ENCODE results near the gene TMEM178A.
"Not testable (repeated sequence)": the region's sequence is repeated elsewhere in the genome, so short reads cannot be mapped to it uniquely, and the experiment has no call there.

TMEM178A gene

GRCh38 chr2:39665811-39666490 is at the start of gene TMEM178A:
TSS of gene TMEM178A (plus strand) at chr2:39665917. CDS start at chr2:39665975, 58 bp downstream.
- no peak for DNase-seq

GRCh38 chr2:39618236-39618635 is 47.5 kb upstream of the TMEM178A start:
- DNase-seq: no peak

- no peak for DNase-seq
These were observed 47.0 kb upstream of the TMEM178A start for GRCh38 chr2:39618736-39619135.

- DNase-seq: no peak
These were observed 45.6 kb upstream of the TMEM178A start for GRCh38 chr2:39620067-39620466.

GRCh38 chr2:39621596-39621995 is 44.1 kb upstream of the TMEM178A start:
- no peak for DNase-seq

- DNase-seq: no peak
These were observed 42.9 kb upstream of the TMEM178A start for GRCh38 chr2:39622860-39623259.

GRCh38 chr2:39623917-39624316 is 41.8 kb upstream of the TMEM178A start:
- DNase-seq: no peak

- no peak for DNase-seq
These were observed 40.4 kb upstream of the TMEM178A start for GRCh38 chr2:39625193-39625926.

- no peak for DNase-seq
These were observed 39.8 kb upstream of the TMEM178A start for GRCh38 chr2:39625927-39626270.

- DNase-seq: not testable (repeated sequence)
These were observed 37.4 kb upstream of the TMEM178A start for GRCh38 chr2:39628346-39628745.

- no peak for DNase-seq
These were observed 36.1 kb upstream of the TMEM178A start for GRCh38 chr2:39629646-39630045.

- DNase-seq: no peak
These were observed 34.5 kb upstream of the TMEM178A start for GRCh38 chr2:39631256-39631655.

- DNase-seq: no peak
These were observed 34.0 kb upstream of the TMEM178A start for GRCh38 chr2:39631718-39632117.

GRCh38 chr2:39632876-39633275 is 32.8 kb upstream of the TMEM178A start:
- no peak for DNase-seq

- DNase-seq: no peak
These were observed 29.4 kb upstream of the TMEM178A start for GRCh38 chr2:39636306-39636705.

- no peak for DNase-seq
These were observed 27.1 kb upstream of the TMEM178A start for GRCh38 chr2:39638581-39638980.

GRCh38 chr2:39640107-39640506 is 25.6 kb upstream of the TMEM178A start:
- DNase-seq: no peak

GRCh38 chr2:39640681-39641080 is 25.0 kb upstream of the TMEM178A start:
- no peak for DNase-seq

- DNase-seq: no peak
These were observed 24.1 kb upstream of the TMEM178A start for GRCh38 chr2:39641635-39642034.

GRCh38 chr2:39642051-39642718 is 23.5 kb upstream of the TMEM178A start:
- DNase-seq: no peak

- no peak for DNase-seq
These were observed 19.9 kb upstream of the TMEM178A start for GRCh38 chr2:39645826-39646225.

GRCh38 chr2:39646267-39646666 is 19.4 kb upstream of the TMEM178A start:
- no peak for DNase-seq

- no peak for DNase-seq
These were observed 18.5 kb upstream of the TMEM178A start for GRCh38 chr2:39647104-39647765.

GRCh38 chr2:39648580-39648979 is 17.1 kb upstream of the TMEM178A start:
- no peak for DNase-seq

Measured in COR-L47 (cell line).